Measurements from ENCODE around the gene LRIG1.

- no peak for TF ChIP-seq POLR2A (IDR thresholded peaks at IDR 0.05; ENCODE audit: low read depth, low read length)
- no peak for TF ChIP-seq POLR2AphosphoS5 (IDR thresholded peaks at IDR 0.05; ENCODE audit: low read depth, low read length)
These were observed 31.6 kb downstream of the LRIG1 start for GRCh38 chr3:66469220-66469640.

All from GM12892 (cell line).